Activated effector memory CD4-positive, alpha-beta T cell treated with Interleukin-2 at 50 U/mL for 16 hours (primary cell): ENCODE measurements around the gene RGPD8.
"Not testable (repeated sequence)": the region's sequence is repeated elsewhere in the genome, so short reads cannot be mapped to it uniquely, and the experiment has no call there.

Experiments
- DNase-seq: peaks from one replicate; pipeline ENCODE4 v3.0.0-alpha.2; 2020

RGPD8 gene

DNA sequence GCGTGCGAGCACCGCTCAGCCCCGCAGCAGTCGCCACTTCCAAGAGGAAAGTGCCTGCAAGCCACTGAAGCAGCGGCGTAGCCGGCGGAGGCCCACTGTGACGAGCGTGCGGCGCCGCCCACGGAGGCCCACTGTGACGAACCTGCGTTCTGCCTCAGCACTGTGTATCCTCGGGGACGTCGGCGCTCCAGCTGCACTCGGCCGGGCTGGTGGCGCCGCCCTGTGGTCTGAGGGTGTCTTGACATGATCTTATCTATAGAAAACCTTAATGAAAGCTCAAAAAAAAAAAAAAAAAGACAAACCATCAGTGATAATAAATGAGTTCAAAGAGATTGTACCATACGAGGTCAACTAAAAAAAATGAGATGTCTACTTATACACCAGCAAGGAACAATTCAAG, at the start of gene RGPD8:
Gene RGPD8, minus strand, starts transcription at position 166 of the 400 bp plus-strand sequence. CDS start 192 bp downstream, outside the sequence.
- peak; percentile 75 for DNase-seq

DNA sequence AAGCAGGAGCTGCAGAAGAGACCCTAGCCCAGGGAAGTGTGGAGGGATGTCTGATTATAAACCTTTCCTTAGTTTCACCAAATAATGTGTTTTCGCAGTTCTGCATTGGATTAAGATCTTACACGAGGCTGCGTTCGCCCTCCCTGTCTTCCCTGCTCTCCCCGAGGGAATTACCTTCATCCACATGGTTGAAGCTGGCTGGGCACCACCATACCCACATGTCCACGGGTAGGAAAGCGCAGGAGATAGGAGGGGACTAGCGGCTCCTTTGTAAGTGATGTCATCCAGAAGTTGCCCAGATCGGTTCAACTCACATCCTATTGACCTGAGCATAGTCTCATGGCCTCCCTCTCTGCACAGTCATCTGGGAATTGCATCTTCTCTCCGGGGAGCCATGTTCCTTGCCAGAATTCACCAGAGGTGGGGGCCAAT, 49.6 kb upstream of the RGPD8 start:
- no peak for DNase-seq

DNA sequence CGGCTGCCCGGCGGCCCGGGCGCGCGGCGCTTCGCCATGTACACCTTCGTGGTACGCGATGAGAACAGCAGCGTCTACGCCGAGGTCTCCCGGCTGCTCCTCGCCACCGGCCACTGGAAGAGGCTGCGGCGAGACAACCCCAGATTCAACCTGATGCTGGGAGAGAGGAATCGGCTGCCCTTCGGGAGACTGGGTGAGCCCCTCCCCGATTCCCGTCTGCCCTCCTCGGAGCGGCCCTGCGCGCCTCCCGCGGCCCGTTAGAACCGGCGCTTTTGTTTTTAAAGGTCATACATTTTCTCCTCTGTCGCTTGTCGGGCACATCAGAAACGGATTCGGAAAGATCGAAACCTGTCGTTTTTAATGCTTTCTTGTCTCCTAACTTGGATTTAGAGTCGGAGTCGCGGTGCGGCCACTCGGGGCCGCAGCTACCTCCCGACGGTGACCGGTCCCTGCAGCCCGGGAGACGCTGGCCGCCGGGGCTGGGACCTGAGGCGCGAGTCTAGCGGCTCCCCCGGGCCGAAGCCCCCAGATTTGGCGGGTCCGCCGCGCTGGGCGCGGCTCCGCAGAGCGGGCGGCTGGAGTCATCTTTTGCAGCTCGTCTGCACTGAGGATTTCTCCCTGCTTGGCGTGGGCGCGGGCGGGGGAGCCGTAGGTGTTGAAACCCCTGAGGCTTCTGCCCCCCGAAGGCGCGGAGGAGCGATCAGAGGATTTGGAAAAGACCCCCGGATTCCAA, 49.0 kb upstream of the RGPD8 start:
- peak; percentile 9 for DNase-seq

DNA sequence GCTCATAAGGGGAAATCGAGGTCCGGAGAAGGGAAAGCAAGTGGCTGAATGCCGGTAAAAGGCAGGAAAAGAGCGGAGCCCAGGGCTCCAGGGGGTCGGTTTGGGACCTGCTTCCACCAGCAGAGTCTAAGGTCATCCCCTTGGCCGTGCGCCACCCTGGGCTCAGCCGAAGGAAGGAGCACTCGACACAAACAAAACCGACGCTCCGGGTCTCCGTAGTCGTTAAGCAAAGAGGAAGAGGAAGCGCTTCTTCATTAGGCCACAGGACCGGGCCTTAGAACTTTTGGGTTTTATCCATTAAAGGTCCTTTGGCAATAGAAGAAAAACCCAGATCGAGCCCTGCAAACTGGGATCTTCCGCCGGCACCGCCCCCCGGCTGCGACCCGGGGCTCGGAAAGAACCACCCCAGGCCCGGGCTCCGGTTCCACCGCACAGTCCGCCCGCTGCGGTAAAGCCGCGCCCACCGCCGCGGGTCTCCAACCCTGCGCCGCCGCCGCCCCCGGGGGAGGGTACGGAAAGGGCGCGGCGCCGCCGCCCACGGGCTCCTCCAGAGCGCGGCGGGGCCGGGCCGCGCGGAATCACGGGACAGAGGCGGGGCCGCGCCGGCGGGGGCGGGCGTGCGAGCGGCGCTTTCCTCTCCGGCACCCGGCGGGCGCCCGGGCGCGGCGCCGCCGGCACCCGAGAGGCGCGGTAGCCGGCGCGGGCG, 48.2 kb upstream of the RGPD8 start, which contains the start of gene TTL:
Gene TTL, plus strand, starts transcription at position 629 of the 706 bp plus-strand sequence. CDS start 189 bp downstream, outside the sequence.
- DNase-seq: peak; percentile 70

DNA sequence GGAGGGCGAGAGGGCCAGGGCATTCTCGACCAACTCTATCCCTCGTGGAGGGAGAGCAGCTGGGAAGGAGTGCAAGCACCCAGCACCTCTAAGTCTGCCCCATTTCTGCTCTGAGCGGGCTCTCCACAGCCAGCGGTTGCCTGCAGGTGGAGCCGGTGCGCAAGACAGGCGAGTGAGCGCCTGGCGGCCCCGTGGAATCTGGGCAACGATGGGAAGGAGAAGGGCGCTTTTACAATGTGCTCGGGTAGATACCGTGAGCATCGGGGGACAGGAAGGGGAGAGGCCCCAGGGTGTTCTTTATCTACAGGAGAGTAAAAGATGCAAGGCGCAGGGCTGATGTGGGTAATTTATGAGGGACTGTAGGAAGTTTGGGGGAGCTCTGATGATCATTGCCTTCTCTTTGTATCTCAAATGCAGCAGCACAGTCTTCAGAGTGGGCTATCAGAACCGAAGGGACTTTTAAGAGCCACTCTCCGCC, 47.6 kb upstream of the RGPD8 start:
- peak; percentile 77 for DNase-seq

DNA sequence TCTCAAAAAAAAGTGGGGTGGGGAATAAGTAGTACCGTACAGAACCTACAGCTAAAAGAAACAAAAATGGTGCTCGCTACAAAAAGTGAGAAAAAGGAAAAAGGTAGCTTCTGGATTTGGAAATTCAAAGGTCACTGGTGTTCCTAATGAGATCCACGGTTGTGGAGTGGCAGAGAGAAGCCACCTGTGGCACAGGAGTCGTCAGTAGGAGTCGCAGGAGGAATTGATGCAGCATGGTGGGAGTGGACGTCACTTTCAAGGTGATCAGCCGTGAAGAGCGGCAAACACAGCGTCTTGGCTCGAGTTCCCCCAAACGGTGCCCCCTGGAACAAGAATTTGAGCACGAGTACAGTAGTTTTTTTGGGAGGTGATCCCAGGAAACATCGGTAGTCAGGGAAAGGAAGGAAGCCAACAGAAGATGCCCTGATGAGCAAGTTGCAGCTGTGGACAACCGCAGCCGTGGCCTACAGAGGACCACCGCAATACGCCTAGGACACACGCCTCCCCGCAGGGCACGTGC, 47.1 kb upstream of the RGPD8 start:
- DNase-seq: peak; percentile 10

DNA sequence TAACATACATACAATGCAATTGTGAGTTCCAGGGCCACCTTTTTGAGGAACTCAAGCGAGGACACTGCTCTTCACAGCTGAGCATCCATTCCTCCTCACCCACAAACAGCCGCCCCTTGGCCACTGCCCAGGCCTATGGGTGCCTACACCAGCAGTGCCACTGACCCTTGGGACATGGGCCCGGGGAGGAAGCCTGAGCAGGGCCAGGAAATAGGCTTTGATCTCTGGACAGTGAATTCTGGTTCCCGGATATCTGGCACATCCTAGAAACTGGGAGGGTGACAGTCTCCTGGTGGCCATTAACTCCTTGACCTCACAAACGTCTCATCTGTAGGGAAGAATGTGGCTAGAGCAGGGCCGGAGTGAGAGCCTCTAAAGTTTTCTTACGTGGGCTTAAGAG, 43.0 kb upstream of the RGPD8 start:
- DNase-seq: no peak

DNA sequence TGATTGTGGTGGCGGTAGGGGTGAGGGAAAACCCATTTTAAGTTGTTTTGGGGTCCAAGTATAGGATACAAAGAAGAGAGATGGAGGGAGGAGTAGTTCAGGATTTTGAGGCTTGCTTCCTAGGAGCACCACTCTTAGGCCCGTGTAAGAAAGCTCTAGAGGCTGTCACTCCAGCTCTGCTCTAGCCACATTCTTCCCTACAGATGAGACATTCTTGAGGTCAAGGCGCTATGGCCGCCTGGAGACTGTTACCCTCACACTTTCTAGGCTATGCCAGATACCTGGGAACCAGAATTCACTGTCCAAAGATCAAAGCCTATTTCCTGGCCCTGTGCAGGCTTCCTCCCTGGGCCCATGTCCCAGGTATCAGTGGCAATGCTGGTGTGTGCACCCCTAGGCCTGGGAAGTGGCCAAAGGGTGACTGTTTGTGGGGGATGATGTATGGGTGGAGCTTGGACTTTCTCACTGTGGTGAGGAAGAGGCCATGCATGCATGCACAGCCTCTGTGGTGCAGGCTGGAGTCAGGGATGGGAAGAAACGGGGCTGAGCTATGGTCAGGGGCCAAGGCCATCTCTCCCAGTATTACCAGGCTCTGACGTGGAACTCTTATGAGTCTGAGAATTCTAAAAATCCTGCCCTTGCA, 41.5 kb upstream of the RGPD8 start:
- DNase-seq: no peak

DNA sequence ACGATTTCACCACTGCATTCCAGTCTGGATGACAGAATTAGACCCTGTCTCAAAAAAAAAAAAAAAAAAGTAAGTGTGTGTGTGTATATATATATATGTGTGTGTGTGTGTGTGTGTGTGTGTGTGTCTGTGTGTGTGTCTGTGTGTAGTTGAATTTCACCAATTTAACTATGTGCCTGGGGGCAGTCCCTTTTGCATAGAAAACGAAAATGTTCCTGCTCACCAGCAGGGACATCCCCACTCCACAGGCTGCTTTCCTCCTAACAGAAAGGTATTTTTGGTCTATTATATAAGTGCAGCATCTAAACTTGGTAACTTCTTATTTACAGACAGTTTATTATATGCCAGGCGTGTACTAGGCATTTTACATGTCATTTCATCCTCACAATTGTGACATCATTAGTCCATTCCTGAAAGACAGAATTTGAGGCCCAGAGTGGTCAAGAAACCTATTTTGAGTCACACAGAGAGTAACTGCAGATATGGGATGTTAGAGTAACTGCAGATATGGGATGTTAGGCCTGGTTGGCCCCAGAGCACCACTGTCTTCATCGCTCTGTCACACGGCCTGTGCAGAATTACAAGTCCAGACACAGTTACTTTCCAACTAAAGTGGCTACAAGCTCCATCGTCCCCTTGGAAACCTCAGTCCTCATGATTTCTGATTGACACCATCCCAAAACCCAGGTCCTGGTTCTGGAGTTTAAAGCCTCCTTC, 39.3 kb upstream of the RGPD8 start:
- no peak for DNase-seq

DNA sequence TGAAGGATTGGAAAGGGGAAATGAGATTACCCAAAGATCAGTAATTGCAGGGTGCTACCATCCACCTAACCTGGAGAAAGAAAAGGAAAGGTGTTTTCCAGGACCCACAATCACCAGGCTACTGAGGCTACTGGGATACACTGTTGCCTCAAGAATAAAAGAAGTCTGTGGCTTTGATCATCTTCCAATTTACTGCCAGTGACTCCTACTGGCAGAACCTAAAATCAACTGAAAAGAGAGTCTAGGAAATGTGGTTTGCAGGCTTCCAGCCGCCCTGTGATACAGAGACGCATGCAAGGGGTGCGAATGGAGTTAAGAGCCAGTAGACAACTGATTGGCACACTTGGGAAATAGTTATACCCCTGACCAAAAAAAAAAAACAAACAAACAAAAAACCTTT, 31.9 kb upstream of the RGPD8 start:
- DNase-seq: no peak

DNA sequence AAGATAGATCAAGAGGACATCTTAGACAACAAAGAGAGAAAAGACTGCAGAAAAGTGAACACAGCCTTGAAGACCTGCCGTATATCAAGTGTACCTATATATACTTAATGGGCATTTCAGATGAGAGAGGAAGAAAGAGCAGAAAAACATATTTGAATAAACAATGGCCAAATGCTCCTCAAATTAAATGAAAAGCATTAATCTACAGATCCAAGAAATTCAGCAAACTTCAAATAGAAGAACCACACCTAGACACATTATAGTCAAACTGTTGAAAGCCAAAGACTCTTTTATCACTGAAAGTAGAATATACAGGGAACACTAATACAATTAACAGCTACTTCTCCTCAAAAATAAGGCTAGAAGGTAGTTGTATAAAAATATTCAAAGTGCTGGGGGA, 29.8 kb upstream of the RGPD8 start:
- DNase-seq: no peak

DNA sequence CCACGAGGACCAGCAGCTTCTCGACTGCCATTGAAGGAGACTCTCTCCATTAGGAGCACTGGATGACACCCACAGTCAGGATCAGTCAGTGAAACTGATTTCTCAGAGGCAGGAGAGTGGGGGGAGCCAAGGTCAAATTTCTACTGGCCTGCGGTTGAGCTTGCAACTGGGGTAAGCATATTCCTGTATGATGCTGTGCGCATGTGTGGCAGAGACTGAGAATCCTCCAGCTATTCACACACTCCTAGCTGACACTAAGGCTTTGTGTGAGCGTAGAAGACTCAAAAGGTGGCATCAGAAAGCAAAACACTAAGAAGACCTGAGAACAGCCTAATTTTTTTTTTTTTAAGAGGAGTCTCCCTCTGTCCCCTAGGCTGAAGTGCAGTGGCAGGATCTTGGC, 28.7 kb upstream of the RGPD8 start:
- DNase-seq: no peak

DNA sequence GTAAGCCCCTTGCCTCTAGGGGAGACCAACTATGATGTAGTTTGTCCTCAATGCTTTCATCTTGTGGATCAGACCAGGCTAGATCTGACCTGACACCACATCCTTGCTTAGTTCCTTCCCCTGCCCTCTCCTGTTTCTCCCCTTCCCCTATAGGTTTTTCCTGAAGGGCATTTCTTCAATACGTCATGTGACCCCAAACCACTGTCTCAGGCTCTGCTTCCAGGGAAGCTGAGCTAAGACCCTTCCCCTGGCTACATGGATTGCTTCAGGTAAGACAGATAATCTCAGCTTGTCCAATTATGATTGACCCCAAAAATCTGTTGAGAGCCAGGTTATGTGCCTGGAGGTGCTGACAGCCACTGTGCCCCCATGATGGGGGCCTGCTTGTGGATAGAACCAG, 25.9 kb upstream of the RGPD8 start:
- no peak for DNase-seq

DNA sequence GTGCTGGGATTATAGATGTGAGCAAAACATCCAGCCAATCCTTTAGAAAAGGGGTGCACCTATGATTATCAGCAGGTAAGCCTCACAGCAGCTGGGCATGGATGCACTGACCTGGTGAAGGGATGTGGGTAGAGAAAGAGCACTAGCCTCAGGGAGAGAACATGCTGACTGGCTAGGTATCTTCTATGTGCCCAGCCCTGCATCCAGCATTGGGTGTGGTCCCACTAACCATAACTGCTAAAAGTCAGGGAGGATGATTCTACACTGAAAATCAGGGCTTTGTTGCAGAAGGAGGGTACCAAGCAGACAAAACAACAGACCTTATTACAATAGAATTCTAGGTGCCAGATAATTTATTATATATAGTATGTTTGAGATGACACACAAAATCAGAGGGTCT, 21.1 kb upstream of the RGPD8 start:
- DNase-seq: no peak

DNA sequence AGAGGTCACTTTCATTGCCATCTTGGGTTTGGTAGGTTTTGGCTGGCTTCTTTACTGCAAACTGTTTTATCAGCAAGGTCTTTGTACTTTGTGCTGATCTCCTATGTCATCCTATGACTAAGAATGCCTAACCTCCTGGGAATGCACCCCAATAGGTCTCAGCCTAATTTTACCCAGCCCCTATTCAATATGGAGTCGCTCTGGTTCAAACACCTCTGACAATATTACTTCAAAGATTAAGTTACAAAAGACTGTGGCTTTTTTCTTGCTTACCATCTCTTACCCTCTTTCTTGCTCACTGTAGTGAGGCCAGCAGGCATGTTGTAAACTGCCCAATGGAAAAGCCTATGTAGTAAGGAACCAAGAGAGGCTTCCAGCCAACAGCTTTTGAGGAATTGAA, 17.9 kb upstream of the RGPD8 start:
- DNase-seq: no peak

DNA sequence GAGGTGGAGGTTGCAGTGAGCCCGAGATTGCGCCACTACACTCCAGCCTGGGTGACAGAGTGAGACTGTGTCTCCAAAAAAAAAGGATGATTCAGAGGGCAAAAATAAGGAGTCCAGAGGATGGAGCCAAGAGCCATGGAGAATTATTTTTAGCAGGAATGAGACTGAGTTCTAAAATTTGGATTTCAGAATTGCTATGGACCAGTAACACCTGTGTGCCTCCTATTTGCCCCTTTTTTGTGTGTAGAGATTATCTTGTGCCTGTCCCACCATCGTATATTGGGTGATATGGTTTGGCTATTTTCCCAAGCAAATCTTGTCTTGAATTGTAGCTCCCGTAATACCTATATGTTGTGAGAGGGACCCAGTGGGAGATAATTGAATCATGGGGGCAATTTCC, 16.4 kb upstream of the RGPD8 start:
- DNase-seq: no peak

DNA sequence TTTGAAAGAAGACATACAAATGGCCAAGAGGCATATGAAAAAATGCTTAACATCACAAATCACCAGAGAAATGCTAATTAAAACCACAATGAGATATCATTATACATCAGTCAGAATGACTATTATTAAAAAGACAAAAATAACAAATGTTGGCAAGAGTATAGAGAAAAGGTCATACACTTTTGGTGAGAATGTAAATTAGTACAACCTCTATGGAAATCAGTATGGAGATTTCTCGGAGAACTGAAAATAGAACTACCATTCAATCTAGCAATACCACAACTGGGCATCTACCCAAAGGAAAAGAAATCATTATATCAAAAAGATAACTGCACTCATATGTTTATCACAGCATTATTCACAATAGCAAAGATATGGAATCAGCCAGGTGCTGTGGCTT, 10.8 kb upstream of the RGPD8 start:
- not testable (repeated sequence) for DNase-seq

DNA sequence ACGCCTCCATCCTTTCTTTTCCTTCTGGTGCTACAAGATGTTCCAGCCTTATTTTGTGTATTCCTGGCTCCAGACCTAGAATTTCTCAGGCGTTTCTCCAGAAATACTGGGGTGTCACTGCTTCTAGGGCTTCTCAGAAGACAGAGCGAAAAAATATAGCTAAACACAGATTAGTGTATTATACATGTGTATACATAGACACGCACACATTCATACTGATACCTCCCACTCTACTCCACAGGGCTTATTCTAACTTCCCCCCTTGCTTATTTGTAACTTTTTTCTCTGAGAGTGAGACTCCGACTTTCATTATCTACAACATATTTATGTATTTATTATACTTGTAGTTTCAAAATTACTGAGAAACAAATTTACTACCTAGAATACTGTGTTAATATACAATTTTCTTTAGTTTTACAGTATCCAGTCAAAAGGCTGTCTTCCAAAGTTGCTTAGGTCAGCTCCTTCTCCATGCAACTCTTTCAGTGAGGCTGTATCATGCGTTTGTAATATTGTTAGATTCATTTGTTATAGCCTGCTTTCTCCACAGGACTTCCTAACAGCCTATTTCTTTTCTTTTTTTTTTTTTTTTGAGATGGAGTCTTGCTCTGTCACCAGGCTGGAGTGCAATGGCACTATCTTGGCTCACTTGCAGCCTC, 5.3 kb upstream of the RGPD8 start:
- not testable (repeated sequence) for DNase-seq

DNA sequence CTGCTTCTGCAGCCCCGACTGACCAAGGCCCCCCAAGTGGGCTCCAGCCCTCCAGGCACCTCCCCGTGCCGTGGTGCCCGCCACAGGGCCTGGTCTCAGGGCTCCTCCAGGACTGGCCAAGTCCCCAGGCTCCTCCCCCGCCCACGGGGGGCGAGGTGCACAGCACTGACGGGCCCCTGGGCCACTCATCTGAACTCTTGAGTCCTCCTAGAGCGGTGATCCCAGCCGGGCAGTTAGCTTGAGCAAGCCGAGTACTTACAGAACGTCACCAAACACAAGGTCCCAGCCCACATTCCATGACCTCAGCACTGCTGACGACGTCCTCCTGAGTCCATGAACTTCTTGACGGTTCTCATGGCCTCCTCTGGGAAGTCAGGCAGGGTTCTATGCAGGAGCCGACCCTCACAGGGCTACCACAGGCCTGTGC, 4.0 kb upstream of the RGPD8 start:
- not testable (repeated sequence) for DNase-seq

DNA sequence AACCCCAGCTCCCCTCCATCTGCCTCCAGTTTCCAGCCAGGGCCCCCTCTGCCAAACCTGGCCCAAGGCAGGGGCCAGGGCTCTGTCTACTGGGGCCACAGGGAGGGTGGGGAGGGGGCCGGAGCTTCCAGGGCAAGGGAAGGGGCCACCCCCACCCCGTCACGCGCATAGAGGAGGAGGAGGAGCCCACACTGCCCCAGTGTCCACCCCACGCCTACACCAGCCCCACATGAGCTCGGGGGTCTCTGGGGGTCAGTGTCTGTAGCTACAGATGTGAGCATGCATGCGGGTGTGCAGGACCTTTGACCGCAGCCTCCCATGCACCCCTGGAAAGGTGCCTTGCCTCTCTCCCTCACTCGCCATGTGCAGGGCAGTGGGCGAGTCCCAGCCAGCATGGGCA, 3.5 kb upstream of the RGPD8 start:
- DNase-seq: not testable (repeated sequence)

DNA sequence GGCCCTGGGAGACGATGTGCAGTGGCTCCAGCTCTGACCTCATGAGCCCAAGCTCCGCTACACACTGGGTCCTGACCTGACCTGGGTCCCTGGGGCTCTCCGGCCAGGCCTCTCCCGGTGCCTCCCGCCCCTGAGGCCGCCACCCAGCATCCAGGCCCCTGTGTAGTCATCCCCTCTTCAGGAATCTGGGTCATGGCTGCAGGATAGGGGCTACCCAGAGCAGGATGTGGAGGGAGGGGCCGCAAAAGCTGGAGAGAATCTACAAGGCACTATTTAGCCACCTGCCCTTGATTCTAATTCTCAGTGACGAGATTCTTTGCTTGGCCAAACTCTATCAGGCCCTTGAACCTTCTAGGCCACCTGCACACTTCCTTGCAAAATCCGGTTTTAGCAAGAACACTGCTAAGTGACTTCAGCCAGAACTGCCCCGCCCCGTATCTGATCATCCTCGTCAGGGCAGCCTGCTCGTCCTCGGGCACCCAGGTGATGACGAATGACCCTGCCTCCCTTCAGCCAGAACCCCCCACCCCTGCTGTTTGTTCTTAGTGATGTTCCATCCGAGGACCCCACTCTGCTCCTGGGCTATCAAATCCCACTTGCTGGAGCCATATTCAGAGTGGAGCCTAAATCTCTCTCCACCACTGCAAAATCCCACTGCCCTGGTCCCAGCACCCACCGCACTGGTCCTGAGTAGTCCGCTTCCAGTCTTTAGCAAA, 2.4 kb upstream of the RGPD8 start:
- DNase-seq: not testable (repeated sequence)
